Astrocyte (in vitro differentiated cells and primary cell): ENCODE results near the gene PRSS50.

Experiments used
- EZH2 ChIP-seq: IDR thresholded peaks from 2 replicates; pipeline ENCODE4 v1.6.1; 2012; ENCODE audit warnings: mild to moderate bottlenecking, low read length, inconsistent platforms; ENCODE audit not compliant: insufficient read depth
- TF ChIP-seq, protein P1 (sequence below): IDR thresholded peaks from 2 replicates; pipeline ENCODE4 v1.5.1; 2011; ENCODE audit warnings: low read depth, mild to moderate bottlenecking, inconsistent platforms, low read length, moderate library complexity; ENCODE audit not compliant: insufficient read depth

DNA sequence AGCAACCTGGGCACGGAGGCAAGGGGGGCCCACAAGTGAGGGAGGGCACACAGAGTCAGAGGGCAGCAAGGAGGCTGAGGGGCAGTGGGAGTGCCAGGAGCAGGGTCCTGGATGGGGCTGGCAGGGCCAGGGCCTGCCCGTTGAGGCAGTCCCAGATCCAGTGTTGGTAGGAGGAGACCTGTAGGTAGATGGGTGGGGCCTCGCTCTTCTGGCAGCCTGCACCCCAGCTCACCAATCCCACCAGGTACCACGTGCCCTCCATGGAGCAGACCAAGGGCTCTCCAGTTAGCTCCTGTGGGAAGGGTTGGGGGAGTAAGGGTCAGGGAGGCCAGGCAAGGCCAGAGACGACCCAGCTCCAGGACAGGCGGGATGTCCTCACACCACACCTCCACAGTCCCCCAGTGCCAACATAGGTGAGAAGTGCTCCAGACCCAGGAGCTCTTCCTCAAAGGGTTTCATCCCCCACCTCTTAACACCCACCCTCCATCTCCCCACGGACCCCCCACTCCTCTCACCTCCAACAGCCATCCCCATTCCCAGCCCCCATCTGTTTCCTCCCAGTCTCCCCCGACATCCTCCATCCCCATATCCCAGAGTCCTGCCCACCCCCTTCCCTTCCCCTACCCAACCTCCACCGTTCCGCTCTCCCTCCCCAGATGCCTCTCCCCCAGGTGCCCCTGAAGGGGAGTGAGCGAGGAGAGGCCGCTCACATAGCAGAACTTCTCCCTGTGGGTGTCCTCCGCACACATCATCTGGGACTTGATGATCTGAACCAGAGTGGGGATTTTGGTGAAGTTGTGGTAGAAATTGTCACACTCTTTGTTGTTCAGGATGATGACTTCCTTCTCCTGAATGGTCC is 5.2 kb downstream of the PRSS50 start:
- TF ChIP-seq, protein P1, sequence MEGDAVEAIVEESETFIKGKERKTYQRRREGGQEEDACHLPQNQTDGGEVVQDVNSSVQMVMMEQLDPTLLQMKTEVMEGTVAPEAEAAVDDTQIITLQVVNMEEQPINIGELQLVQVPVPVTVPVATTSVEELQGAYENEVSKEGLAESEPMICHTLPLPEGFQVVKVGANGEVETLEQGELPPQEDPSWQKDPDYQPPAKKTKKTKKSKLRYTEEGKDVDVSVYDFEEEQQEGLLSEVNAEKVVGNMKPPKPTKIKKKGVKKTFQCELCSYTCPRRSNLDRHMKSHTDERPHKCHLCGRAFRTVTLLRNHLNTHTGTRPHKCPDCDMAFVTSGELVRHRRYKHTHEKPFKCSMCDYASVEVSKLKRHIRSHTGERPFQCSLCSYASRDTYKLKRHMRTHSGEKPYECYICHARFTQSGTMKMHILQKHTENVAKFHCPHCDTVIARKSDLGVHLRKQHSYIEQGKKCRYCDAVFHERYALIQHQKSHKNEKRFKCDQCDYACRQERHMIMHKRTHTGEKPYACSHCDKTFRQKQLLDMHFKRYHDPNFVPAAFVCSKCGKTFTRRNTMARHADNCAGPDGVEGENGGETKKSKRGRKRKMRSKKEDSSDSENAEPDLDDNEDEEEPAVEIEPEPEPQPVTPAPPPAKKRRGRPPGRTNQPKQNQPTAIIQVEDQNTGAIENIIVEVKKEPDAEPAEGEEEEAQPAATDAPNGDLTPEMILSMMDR: no peak
- TF ChIP-seq EZH2: no peak
